ENCODE data around the gene PAOX. TPM values are rescaled to one million over a fixed set of nuclear protein-coding genes. Genes with fewer than 3 reads are reported as not detected.

PAOX gene
- total and polyA plus RNA-seq, 2 of the 13 experiments (the other 11 are each of a cell fraction or from before 2014, with no cell fraction given): 0.49 to 0.77 TPM

DNA sequence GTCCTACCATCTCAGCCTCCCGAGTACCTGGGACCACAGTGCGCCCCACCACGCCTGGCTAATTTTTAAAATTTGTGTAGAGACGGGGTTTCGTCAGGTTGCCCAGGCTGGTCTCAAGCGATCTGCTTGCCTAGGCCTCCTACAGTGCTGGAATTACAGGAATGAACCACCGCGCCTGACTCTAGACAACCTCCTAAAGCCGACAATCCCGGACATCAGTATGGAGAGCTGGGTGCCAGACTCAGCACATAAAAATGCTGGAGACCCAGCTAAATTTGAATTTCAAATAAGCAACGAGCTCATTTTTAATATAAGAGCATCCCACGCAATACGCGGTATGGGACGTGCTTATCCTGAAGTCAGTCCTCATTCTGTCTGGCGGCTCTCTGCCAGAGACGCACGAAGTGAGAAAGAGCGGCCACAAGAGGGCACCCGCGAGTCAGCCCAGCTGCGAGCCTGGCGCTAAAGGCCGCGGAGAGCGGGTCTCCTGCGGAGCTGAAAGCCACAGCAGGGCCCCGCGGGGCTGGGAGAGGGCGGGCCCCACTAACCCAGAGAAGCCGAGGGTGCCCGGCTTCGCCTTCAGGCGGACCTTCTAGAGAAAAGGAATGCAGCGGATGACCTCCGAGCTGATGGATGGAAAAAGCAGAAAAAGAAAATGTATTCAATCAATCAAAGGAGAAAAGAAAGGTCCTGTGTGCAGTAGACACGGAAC is 49.4 kb upstream of the PAOX start (continued):
- TF ChIP-seq NCOA5 (CRISPR knock-in tag; IDR thresholded peaks at IDR 0.05): no peak
- TF ChIP-seq HDAC1 (CRISPR knock-in tag; IDR thresholded peaks at IDR 0.05): 0 out of 2 replicates have a peak, but pooled peaks have one; percentile 27
- TF ChIP-seq SMC3 (IDR thresholded peaks at IDR 0.05; ENCODE audit: low read length): peak; percentile 54
- no peak for TF ChIP-seq ZNF333 (CRISPR knock-in tag; IDR thresholded peaks at IDR 0.05; ENCODE audit: borderline replicate concordance)
- TF ChIP-seq ELF4 (CRISPR knock-in tag; IDR thresholded peaks at IDR 0.05; ENCODE audit: borderline replicate concordance): no peak
- no peak for TF ChIP-seq SIX1 (CRISPR knock-in tag; IDR thresholded peaks at IDR 0.05; ENCODE audit: borderline replicate concordance)
- peak; percentile 72 for TF ChIP-seq GATAD2A (CRISPR knock-in tag; IDR thresholded peaks at IDR 0.05)
- TF ChIP-seq ZMYM4 (CRISPR knock-in tag; IDR thresholded peaks at IDR 0.05): 0 out of 2 replicates have a peak, but pooled peaks have one; percentile 39
- TF ChIP-seq, protein P1, sequence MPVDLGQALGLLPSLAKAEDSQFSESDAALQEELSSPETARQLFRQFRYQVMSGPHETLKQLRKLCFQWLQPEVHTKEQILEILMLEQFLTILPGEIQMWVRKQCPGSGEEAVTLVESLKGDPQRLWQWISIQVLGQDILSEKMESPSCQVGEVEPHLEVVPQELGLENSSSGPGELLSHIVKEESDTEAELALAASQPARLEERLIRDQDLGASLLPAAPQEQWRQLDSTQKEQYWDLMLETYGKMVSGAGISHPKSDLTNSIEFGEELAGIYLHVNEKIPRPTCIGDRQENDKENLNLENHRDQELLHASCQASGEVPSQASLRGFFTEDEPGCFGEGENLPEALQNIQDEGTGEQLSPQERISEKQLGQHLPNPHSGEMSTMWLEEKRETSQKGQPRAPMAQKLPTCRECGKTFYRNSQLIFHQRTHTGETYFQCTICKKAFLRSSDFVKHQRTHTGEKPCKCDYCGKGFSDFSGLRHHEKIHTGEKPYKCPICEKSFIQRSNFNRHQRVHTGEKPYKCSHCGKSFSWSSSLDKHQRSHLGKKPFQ (CRISPR knock-in tag; IDR thresholded peaks at IDR 0.05; ENCODE audit: insufficient replicate concordance): no peak
- 0 out of 2 replicates have a peak, but pooled peaks have one; percentile 41 for TF ChIP-seq ZNF572 (CRISPR knock-in tag; IDR thresholded peaks at IDR 0.05)
- TF ChIP-seq GFI1 (CRISPR knock-in tag; IDR thresholded peaks at IDR 0.05; ENCODE audit: borderline replicate concordance): no peak
- no peak for TF ChIP-seq KDM5A (IDR thresholded peaks at IDR 0.05; ENCODE audit: borderline replicate concordance, low read length)
- TF ChIP-seq, protein P2, sequence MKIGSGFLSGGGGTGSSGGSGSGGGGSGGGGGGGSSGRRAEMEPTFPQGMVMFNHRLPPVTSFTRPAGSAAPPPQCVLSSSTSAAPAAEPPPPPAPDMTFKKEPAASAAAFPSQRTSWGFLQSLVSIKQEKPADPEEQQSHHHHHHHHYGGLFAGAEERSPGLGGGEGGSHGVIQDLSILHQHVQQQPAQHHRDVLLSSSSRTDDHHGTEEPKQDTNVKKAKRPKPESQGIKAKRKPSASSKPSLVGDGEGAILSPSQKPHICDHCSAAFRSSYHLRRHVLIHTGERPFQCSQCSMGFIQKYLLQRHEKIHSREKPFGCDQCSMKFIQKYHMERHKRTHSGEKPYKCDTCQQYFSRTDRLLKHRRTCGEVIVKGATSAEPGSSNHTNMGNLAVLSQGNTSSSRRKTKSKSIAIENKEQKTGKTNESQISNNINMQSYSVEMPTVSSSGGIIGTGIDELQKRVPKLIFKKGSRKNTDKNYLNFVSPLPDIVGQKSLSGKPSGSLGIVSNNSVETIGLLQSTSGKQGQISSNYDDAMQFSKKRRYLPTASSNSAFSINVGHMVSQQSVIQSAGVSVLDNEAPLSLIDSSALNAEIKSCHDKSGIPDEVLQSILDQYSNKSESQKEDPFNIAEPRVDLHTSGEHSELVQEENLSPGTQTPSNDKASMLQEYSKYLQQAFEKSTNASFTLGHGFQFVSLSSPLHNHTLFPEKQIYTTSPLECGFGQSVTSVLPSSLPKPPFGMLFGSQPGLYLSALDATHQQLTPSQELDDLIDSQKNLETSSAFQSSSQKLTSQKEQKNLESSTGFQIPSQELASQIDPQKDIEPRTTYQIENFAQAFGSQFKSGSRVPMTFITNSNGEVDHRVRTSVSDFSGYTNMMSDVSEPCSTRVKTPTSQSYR (CRISPR knock-in tag; IDR thresholded peaks at IDR 0.05; ENCODE audit: borderline replicate concordance): no peak
- TF ChIP-seq SOX13 (IDR thresholded peaks at IDR 0.05): no peak
- peak in 1 of 2 experiments; percentile 13; a peak in 1 of 4 replicates for TF ChIP-seq SOX13 (CRISPR knock-in tag; conservative IDR thresholded peaks at IDR 0.05 in 1 of 2, IDR thresholded peaks at IDR 0.05 in 1 of 2)
- TF ChIP-seq CCDC6 (CRISPR knock-in tag; IDR thresholded peaks at IDR 0.05): no peak
- TF ChIP-seq STAT5B (CRISPR knock-in tag; IDR thresholded peaks at IDR 0.05): no peak
- peak; percentile 38 for TF ChIP-seq ZNF883 (CRISPR knock-in tag; IDR thresholded peaks at IDR 0.05; ENCODE audit: not compliant biosample characterization)
- no peak; the same call in 1 of the 2 replicates for TF ChIP-seq ETV5 (CRISPR knock-in tag; IDR thresholded peaks at IDR 0.05; ENCODE audit: borderline replicate concordance)
- no peak for TF ChIP-seq ZNF549 (CRISPR knock-in tag; IDR thresholded peaks at IDR 0.05)
- no peak for TF ChIP-seq ZNF451 (CRISPR knock-in tag; IDR thresholded peaks at IDR 0.05)
- no peak for TF ChIP-seq SCMH1 (CRISPR knock-in tag; IDR thresholded peaks at IDR 0.05; ENCODE audit: borderline replicate concordance)
- TF ChIP-seq FOXJ3 (CRISPR knock-in tag; IDR thresholded peaks at IDR 0.05; ENCODE audit: borderline replicate concordance): peak; percentile 18; the same call in 1 of the 2 replicates
- TF ChIP-seq ZFP1 (CRISPR knock-in tag; IDR thresholded peaks at IDR 0.05): no peak
- no peak for TF ChIP-seq POLR2A (IDR thresholded peaks at IDR 0.05; ENCODE audit: insufficient read depth in 1 of 2, low read depth in 2 of 2, low read length in 2 of 2)
- no peak for TF ChIP-seq SMARCC2 (IDR thresholded peaks at IDR 0.05)
- no peak for TF ChIP-seq ZNF543 (CRISPR knock-in tag; IDR thresholded peaks at IDR 0.05)
- no peak for TF ChIP-seq CCAR2 (optimal IDR thresholded peaks at IDR 0.05; ENCODE audit: low read depth, low read length)

Data from HepG2 (cell line).